Immature natural killer cell (primary cell): Measurements from ENCODE around the gene RNF2. TPM values are rescaled to one million over a fixed set of nuclear protein-coding genes. Genes with fewer than 3 reads are reported as not detected.
A peak's percentile ranks its signal among the peaks of the same experiment; 100 is the strongest.
"Not testable (repeated sequence)": the region's sequence is repeated elsewhere in the genome, so short reads cannot be mapped to it uniquely, and the experiment has no call there.

Experiments
- DNase-seq, 3 donors: peaks; one replicate each; pipeline ENCODE4 v3.0.0; 2022; ENCODE audit warnings: mixed read lengths in 1 of 3
- H3K27ac Mint-ChIP-seq, 6 donors: one replicate each; pipeline ENCODE4 v1.8.0; 2020; ENCODE audit warnings: mixed read lengths in 6 of 6, mild to moderate bottlenecking in 5 of 6, inconsistent platforms in 4 of 6, moderate library complexity in 3 of 6
- H3K27me3 Mint-ChIP-seq, 3 donors: one replicate each; pipeline ENCODE4 v1.8.0; 2020 to 2021; ENCODE audit warnings: low read depth in 3 of 3, mild to moderate bottlenecking in 3 of 3, mixed read lengths in 3 of 3, moderate library complexity in 3 of 3, inconsistent platforms in 1 of 3
- H3K36me3 Mint-ChIP-seq, 3 donors: one replicate each; pipeline ENCODE4 v1.8.0; 2020; ENCODE audit warnings: mixed read lengths in 3 of 3, inconsistent platforms in 2 of 3, mild to moderate bottlenecking in 2 of 3
- H3K4me1 Mint-ChIP-seq, 2 donors: one replicate each; pipeline ENCODE4 v1.8.0; 2020; ENCODE audit warnings: inconsistent platforms in 2 of 2, mild to moderate bottlenecking in 2 of 2, mixed read lengths in 2 of 2, moderate library complexity in 1 of 2
- H3K4me3 Mint-ChIP-seq, 5 donors: one replicate each; pipeline ENCODE4 v1.8.0; 2020; ENCODE audit warnings: mild to moderate bottlenecking in 5 of 5, mixed read lengths in 5 of 5, inconsistent platforms in 3 of 5, moderate library complexity in 3 of 5
- H3K9me3 Mint-ChIP-seq, 6 donors: one replicate each; pipeline ENCODE4 v1.8.0; 2020; ENCODE audit warnings: mild to moderate bottlenecking in 6 of 6, mixed read lengths in 6 of 6, inconsistent platforms in 4 of 6, moderate library complexity in 3 of 6
- polyA plus RNA-seq, 3 donors: library from polyadenylated mRNA; unstranded; fragments of 300-500 nt; fragmentation: Illumina TruSeq; gene quantifications; one replicate each; pipeline ENCODE4 v1.2.3, GENCODE V29; 2021

Gene RNF2
- 10 to 100 TPM; 19.1 to 27.6 (median 25.1) TPM for polyA plus RNA-seq

GRCh38 chr1:185044981-185045813 lies at the start of gene RNF2:
Gene RNF2 (plus strand): TSS chr1:185045558. CDS start chr1:185087554, 41,996 bp downstream.
- H3K4me3 Mint-ChIP-seq: peak within 1 kb of the TSS; percentile 87 to 98 (median 95)
- no peaks in the 10 kb centered on the region for H3K36me3 Mint-ChIP-seq
- peaks cover 37 to 53% of the 10 kb centered on the region in 2 donors for H3K4me1 Mint-ChIP-seq
- H3K27ac Mint-ChIP-seq: peak within 1 kb of the TSS; percentile 73 to 95 (median 94)
- no peaks in the 10 kb centered on the region for H3K9me3 Mint-ChIP-seq
- peak; percentile 86 to 88 (median 87) for DNase-seq
- H3K27me3 Mint-ChIP-seq: peaks cover 0 to 11% (median 5%) of the 10 kb centered on the region in 3 donors

- not testable (repeated sequence) for H3K4me1 Mint-ChIP-seq, H3K27ac Mint-ChIP-seq, DNase-seq, H3K9me3 Mint-ChIP-seq, H3K4me3 Mint-ChIP-seq, H3K36me3 Mint-ChIP-seq
- peaks cover 6 to 21% (median 7%) of the 10 kb centered on the region in 3 donors for H3K27me3 Mint-ChIP-seq
Observed at GRCh38 chr1:184999974-185000373, 45.4 kb upstream of the RNF2 start.

GRCh38 chr1:185001312-185001880 lies 44.0 kb upstream of the RNF2 start:
- DNase-seq, H3K27ac Mint-ChIP-seq, H3K9me3 Mint-ChIP-seq, H3K36me3 Mint-ChIP-seq, H3K4me1 Mint-ChIP-seq, H3K4me3 Mint-ChIP-seq: not testable (repeated sequence)
- peaks cover 3 to 15% (median 6%) of the 10 kb centered on the region in 3 donors for H3K27me3 Mint-ChIP-seq

- Mint-ChIP-seq H3K4me3 (no peak overlapping the region), H3K27ac (no peak overlapping the region), H3K36me3 (no peaks in the 10 kb centered on the region)
Observed at GRCh38 chr1:185008838-185009237, 36.5 kb upstream of the RNF2 start.

GRCh38 chr1:185010361-185010760 lies 35.0 kb upstream of the RNF2 start:
- Mint-ChIP-seq H3K4me3 (no peak overlapping the region), H3K27me3 (peaks cover 4 to 7% (median 4%) of the 10 kb centered on the region in 3 donors), H3K36me3 (no peaks in the 10 kb centered on the region), H3K4me1 (no peaks in the 10 kb centered on the region), H3K9me3 (peaks cover 0 to 2% (median 0%) of the 10 kb centered on the region in 6 donors), H3K27ac (peak overlapping the region in 1 of 6 donors; percentile 37)
- no peak for DNase-seq

More at GRCh38 chr1:185008838-185009237, 36.5 kb upstream of the RNF2 start:
- peaks cover 3 to 7% (median 4%) of the 10 kb centered on the region in 3 donors for H3K27me3 Mint-ChIP-seq
- DNase-seq: no peak
- no peaks in the 10 kb centered on the region for H3K4me1 Mint-ChIP-seq
- H3K9me3 Mint-ChIP-seq: peaks cover 0 to 2% (median under 1%) of the 10 kb centered on the region in 6 donors

GRCh38 chr1:185014941-185015340 lies 30.4 kb upstream of the RNF2 start:
- no peak overlapping the region for H3K27ac Mint-ChIP-seq
- H3K4me1 Mint-ChIP-seq: no peaks in the 10 kb centered on the region
- H3K9me3 Mint-ChIP-seq: no peaks in the 10 kb centered on the region
- no peak for DNase-seq
- no peak overlapping the region for H3K4me3 Mint-ChIP-seq
- H3K27me3 Mint-ChIP-seq: peaks cover 7 to 9% (median 8%) of the 10 kb centered on the region in 3 donors
- H3K36me3 Mint-ChIP-seq: no peaks in the 10 kb centered on the region

GRCh38 chr1:185015631-185016030 lies 29.7 kb upstream of the RNF2 start:
- no peaks in the 10 kb centered on the region for H3K36me3 Mint-ChIP-seq
- H3K27me3 Mint-ChIP-seq: peaks cover 7 to 9% (median 8%) of the 10 kb centered on the region in 3 donors
- H3K4me3 Mint-ChIP-seq: no peak overlapping the region
- no peak overlapping the region for H3K27ac Mint-ChIP-seq
- H3K9me3 Mint-ChIP-seq: no peaks in the 10 kb centered on the region
- no peak for DNase-seq
- no peaks in the 10 kb centered on the region for H3K4me1 Mint-ChIP-seq

GRCh38 chr1:185016880-185017279 lies 28.5 kb upstream of the RNF2 start:
- H3K36me3 Mint-ChIP-seq: no peaks in the 10 kb centered on the region
- DNase-seq: no peak
- H3K9me3 Mint-ChIP-seq: no peaks in the 10 kb centered on the region
- H3K4me1 Mint-ChIP-seq: no peaks in the 10 kb centered on the region
- peaks cover 4 to 9% (median 6%) of the 10 kb centered on the region in 3 donors for H3K27me3 Mint-ChIP-seq
- H3K4me3 Mint-ChIP-seq: no peak overlapping the region
- H3K27ac Mint-ChIP-seq: no peak overlapping the region

- H3K36me3 Mint-ChIP-seq: no peaks in the 10 kb centered on the region
- DNase-seq: no peak
- no peak overlapping the region for H3K4me3 Mint-ChIP-seq
- no peaks in the 10 kb centered on the region for H3K4me1 Mint-ChIP-seq
- H3K27me3 Mint-ChIP-seq: peaks cover 0 to 9% (median 6%) of the 10 kb centered on the region in 3 donors
- H3K9me3 Mint-ChIP-seq: no peaks in the 10 kb centered on the region
- no peak overlapping the region for H3K27ac Mint-ChIP-seq
Observed at GRCh38 chr1:185017338-185017737, 28.0 kb upstream of the RNF2 start.

GRCh38 chr1:185017966-185018365 lies 27.4 kb upstream of the RNF2 start:
- no peaks in the 10 kb centered on the region for H3K9me3 Mint-ChIP-seq
- DNase-seq: no peak
- H3K4me3 Mint-ChIP-seq: no peak overlapping the region
- H3K27ac Mint-ChIP-seq: no peak overlapping the region
- H3K4me1 Mint-ChIP-seq: no peaks in the 10 kb centered on the region
- no peaks in the 10 kb centered on the region for H3K36me3 Mint-ChIP-seq
- H3K27me3 Mint-ChIP-seq: peaks cover 0 to 9% (median 6%) of the 10 kb centered on the region in 3 donors

- Mint-ChIP-seq H3K36me3 (peaks cover 5 to 14% (median 10%) of the 10 kb centered on the region in 3 donors), H3K4me3 (no peak overlapping the region), H3K4me1 (no peaks in the 10 kb centered on the region), H3K27me3 (peaks cover 4 to 12% (median 8%) of the 10 kb centered on the region in 3 donors), H3K27ac (no peak overlapping the region), H3K9me3 (peaks cover 6 to 21% (median 18%) of the 10 kb centered on the region in 6 donors)
- DNase-seq: no peak
Observed at GRCh38 chr1:185027252-185027882, 18.0 kb upstream of the RNF2 start.

GRCh38 chr1:185033686-185034085 lies 11.7 kb upstream of the RNF2 start:
- H3K4me3 Mint-ChIP-seq: no peak overlapping the region
- no peaks in the 10 kb centered on the region for H3K36me3 Mint-ChIP-seq
- H3K27me3 Mint-ChIP-seq: peaks cover 0 to 7% (median 0%) of the 10 kb centered on the region in 3 donors
- H3K4me1 Mint-ChIP-seq: no peaks in the 10 kb centered on the region
- no peak for DNase-seq
- no peaks in the 10 kb centered on the region for H3K9me3 Mint-ChIP-seq
- H3K27ac Mint-ChIP-seq: no peak overlapping the region

- Mint-ChIP-seq H3K27ac (no peak overlapping the region), H3K4me3 (no peak overlapping the region), H3K9me3 (no peaks in the 10 kb centered on the region), H3K4me1 (no peaks in the 10 kb centered on the region), H3K27me3 (peaks cover 0 to 2% (median 0%) of the 10 kb centered on the region in 3 donors), H3K36me3 (no peaks in the 10 kb centered on the region)
- no peak for DNase-seq
Observed at GRCh38 chr1:185035258-185035657, 10.1 kb upstream of the RNF2 start.

GRCh38 chr1:185038813-185039376 lies 6.5 kb upstream of the RNF2 start:
- no peaks in the 10 kb centered on the region for H3K36me3 Mint-ChIP-seq
- no peaks in the 10 kb centered on the region for H3K27me3 Mint-ChIP-seq
- no peaks in the 10 kb centered on the region for H3K9me3 Mint-ChIP-seq
- no peak for DNase-seq
- no peak overlapping the region for H3K4me3 Mint-ChIP-seq
- H3K27ac Mint-ChIP-seq: no peak overlapping the region
- no peaks in the 10 kb centered on the region for H3K4me1 Mint-ChIP-seq
